K562 (cell line): ENCODE results near the gene IMPDH2. TPM values are rescaled to one million over a fixed set of nuclear protein-coding genes. Genes with fewer than 3 reads are reported as not detected.

ENCODE experiments used
- ATAC-seq: fragments of 200-7000 bp; cut with Tn5 transposase; 3 replicates; pipeline ENCODE4 v1.9.1; 2020; ENCODE audit warnings: moderate library complexity
- BruUV-seq: library from RNA; stranded (reverse); fragments of 400-500 nt; replicated peaks from 2 replicates; lab custom pipeline; 2021; lab: Mats Ljungman, UMichigan
- CTCF ChIA-PET: fragments of 300-600 bp; formaldehyde crosslinking; extraction: SDS; loops from one replicate; lab custom pipeline; 2021; ENCODE audit warnings: low intra/inter-chr PET ratio; lab: Yijun Ruan, JAX
- POLR2A ChIA-PET: fragments of 300-600, 350-650 bp; sonication (Branson Sonifier 250); formaldehyde crosslinking; extraction: SDS; loops from one replicate; lab custom pipeline; 2021; ENCODE audit warnings: antibody characterized with exemption, inconsistent platforms; lab: Yijun Ruan, JAX
- DNase-seq, 4 experiments: peaks; one replicate each; pipeline versions ENCODE4 v3.0.0 to v3.0.0-alpha.2; 2011 to 2018; ENCODE audit warnings: low spot score in 3 of 4, mixed read lengths in 3 of 4; ENCODE audit errors: extremely low read depth in 1 of 4
- FAIRE-seq: peaks from 2 replicates; lab custom pipeline; 2011; peaks lifted over from hg19 to GRCh38; lab: Jason Lieb, UNC
- H2AFZ ChIP-seq: 2 replicates; pipeline ENCODE4 v1.6.0; 2011; ENCODE audit warnings: low read depth, low read length, control low read depth, inconsistent platforms
- H3K27ac ChIP-seq: fragments of 200-600 bp; 3 replicates; pipeline ENCODE4 v1.8.0; 2011; ENCODE audit warnings: low read depth, mild to moderate bottlenecking, control low read depth, inconsistent platforms, low read length, moderate library complexity, mixed read lengths; ENCODE audit errors: extremely low read depth
- H3K27me3 ChIP-seq, 2 experiments: fragments of 300-600 bp in 1 of 2; 2 replicates in 1 of 2; 3 replicates in 1 of 2; pipeline versions ENCODE4 v1.6.0 to v1.8.0; 2011; ENCODE audit warnings: inconsistent platforms in 2 of 2, low read length in 2 of 2, mild to moderate bottlenecking in 1 of 2, mixed read lengths in 1 of 2, moderate library complexity in 1 of 2; ENCODE audit not compliant: control insufficient read depth in 2 of 2, insufficient read depth in 2 of 2
- H3K36me3 ChIP-seq: fragments of 300-600 bp; 3 replicates; pipeline ENCODE4 v1.8.0; 2011; ENCODE audit warnings: mild to moderate bottlenecking, low read length, inconsistent platforms; ENCODE audit not compliant: control insufficient read depth, insufficient read depth
- H3K4me1 ChIP-seq, 2 experiments: fragments of 200-600 bp in 1 of 2; replicated peaks in 1 of 2; 2 replicates in 1 of 2; 3 replicates in 1 of 2; pipeline versions ENCODE4 v1.5.1 to v1.8.0; 2011; ENCODE audit warnings: inconsistent platforms in 2 of 2, low read length in 2 of 2, mild to moderate bottlenecking in 1 of 2, mixed read lengths in 1 of 2, moderate library complexity in 1 of 2; ENCODE audit not compliant: control insufficient read depth in 2 of 2, insufficient read depth in 2 of 2
- H3K4me2 ChIP-seq: 2 replicates; pipeline ENCODE4 v1.6.1; 2011; ENCODE audit warnings: low read length, control low read depth, inconsistent platforms, mixed read lengths; ENCODE audit not compliant: insufficient read depth
- H3K4me3 ChIP-seq: fragments of 200-600 bp; sonication (generic), shearing (Covaris generic); 2 replicates; pipeline ENCODE4 v1.5.1; 2016; ENCODE audit warnings: control low read depth, inconsistent platforms
- H3K79me2 ChIP-seq: fragments of 200-600 bp; 3 replicates; pipeline ENCODE4 v1.8.0; 2011; ENCODE audit warnings: low read length, inconsistent platforms; ENCODE audit not compliant: control insufficient read depth, insufficient read depth
- H3K9ac ChIP-seq, 2 experiments: 2 replicates each; pipeline versions ENCODE4 v1.6.0 to v1.6.1; 2011; ENCODE audit warnings: low read depth in 2 of 2, low read length in 2 of 2, control low read depth in 1 of 2, inconsistent platforms in 1 of 2, mild to moderate bottlenecking in 1 of 2, mixed read lengths in 1 of 2; ENCODE audit not compliant: insufficient read depth in 1 of 2
- H3K9me1 ChIP-seq: one replicate; pipeline ENCODE4 v1.6.0; 2011; ENCODE audit warnings: inconsistent platforms, mild to moderate bottlenecking, low read length, moderate library complexity; ENCODE audit not compliant: control insufficient read depth, insufficient read depth
- H3K9me3 ChIP-seq: replicated peaks from 2 replicates; pipeline ENCODE4 v1.5.1; 2011; ENCODE audit warnings: low read depth, low read length, inconsistent platforms; ENCODE audit not compliant: control insufficient read depth, insufficient read depth
- H4K20me1 ChIP-seq: replicated peaks from 2 replicates; pipeline ENCODE4 v1.6.1; 2011; ENCODE audit warnings: low read length, inconsistent platforms, mixed read lengths; ENCODE audit not compliant: control insufficient read depth, insufficient read depth
- ESRRA ChIP-seq: fragments of 450-650 bp; IDR thresholded peaks from 2 replicates; pipeline ENCODE4 v1.6.1; 2014; ENCODE audit warnings: low read depth, mild to moderate bottlenecking, moderate library complexity, borderline replicate concordance
- PURB ChIP-seq: sonication (generic); formaldehyde crosslinking; IDR thresholded peaks from 2 replicates; pipeline ENCODE4 v1.9.0; 2021; ENCODE audit warnings: low read depth, mild to moderate bottlenecking, missing genetic modification reagents
- SETDB1 ChIP-seq: IDR thresholded peaks from one replicate; pipeline ENCODE4 v1.6.1; 2012; ENCODE audit warnings: low read length, control low read depth, inconsistent platforms
- SREBF1 ChIP-seq: fragments of 150-350 bp; IDR thresholded peaks from 2 replicates; pipeline ENCODE4 v1.6.1; 2014; ENCODE audit warnings: antibody characterized with exemption, low read depth, low read length, borderline replicate concordance
- ZFP1 ChIP-seq: fragments of 450-650 bp; formaldehyde crosslinking; IDR thresholded peaks from 2 replicates; pipeline ENCODE4 v1.4.0; 2020; ENCODE audit warnings: mild to moderate bottlenecking, mixed read lengths
- WGBS: fragments of 100-300 bp; shearing (Covaris generic); methylation state at CpG from one replicate; pipeline ENCODE4 v1.1.6; 2016; ENCODE audit warnings: low coverage, mixed read lengths; ENCODE audit not compliant: insufficient coverage; ENCODE audit errors: missing lambda C conversion rate; 5-methylcytosine and 5-hydroxymethylcytosine counted together
- in situ Hi-C: fragments of 300-500 bp; cut with MboI; formaldehyde crosslinking; loops from 4 replicates; pipeline ENCODE4 v1.15.0; 2018; ENCODE audit warnings: inconsistent platforms, mixed read lengths
- intact Hi-C: fragments of 100-400 bp; cut with micrococcal nuclease; formaldehyde crosslinking; loops from 2 replicates; pipeline ENCODE4 v1.14.2; 2022
- polyA plus RNA-seq, 8 experiments: library from polyadenylated mRNA; depleted of rRNA in 4 of 8; stranded (reverse) in 5 of 8; unstranded in 3 of 8; fragments of >200 nt; fragmentation: Nextera tagmentation in 2 of 8; fragmentation: Illumina TruSeq in 1 of 8; extraction: Ambion mirVana in 2 of 8; extraction: Trizol in 1 of 8; gene quantifications; 2 replicates each; pipeline versions ENCODE4 v1.2.1 to v1.2.3, GENCODE V29; 2011 to 2014; ENCODE audit warnings: inconsistent platforms in 1 of 8, missing spikeins in 1 of 8
- total RNA-seq, 7 experiments: library from RNA; depleted of rRNA in 6 of 7; stranded (reverse); fragments of >200 nt in 6 of 7; fragmentation: Illumina TruSeq in 2 of 7; extraction: Trizol in 2 of 7; gene quantifications; 2 replicates each; pipeline versions ENCODE4 v1.2.1 to v1.2.3, GENCODE V29; 2011 to 2021; ENCODE audit warnings: low replicate concordance in 1 of 7
- TF ChIP-seq, protein P1 (sequence below): fragments of 450-650 bp; IDR thresholded peaks from 2 replicates; pipeline ENCODE4 v1.6.1; 2016; ENCODE audit warnings: mild to moderate bottlenecking, moderate library complexity
- TF ChIP-seq, protein P2 (sequence below): fragments of 250-450 bp; sonication (Bioruptor Pico); IDR thresholded peaks from 2 replicates; pipeline ENCODE4 v1.5.0; 2022; ENCODE audit warnings: mild to moderate bottlenecking
- TF ChIP-seq, protein P3 (sequence below): sonication (generic); formaldehyde crosslinking; IDR thresholded peaks from 2 replicates; pipeline ENCODE4 v1.8.0; 2022; ENCODE audit warnings: mild to moderate bottlenecking, low read depth, missing genetic modification reagents

The IMPDH2 gene
- total and polyA plus RNA-seq, 9 of the 15 experiments (the other 6 are each of a cell fraction or from before 2014, with no cell fraction given): 318 to 507 (median 366) TPM

DNA sequence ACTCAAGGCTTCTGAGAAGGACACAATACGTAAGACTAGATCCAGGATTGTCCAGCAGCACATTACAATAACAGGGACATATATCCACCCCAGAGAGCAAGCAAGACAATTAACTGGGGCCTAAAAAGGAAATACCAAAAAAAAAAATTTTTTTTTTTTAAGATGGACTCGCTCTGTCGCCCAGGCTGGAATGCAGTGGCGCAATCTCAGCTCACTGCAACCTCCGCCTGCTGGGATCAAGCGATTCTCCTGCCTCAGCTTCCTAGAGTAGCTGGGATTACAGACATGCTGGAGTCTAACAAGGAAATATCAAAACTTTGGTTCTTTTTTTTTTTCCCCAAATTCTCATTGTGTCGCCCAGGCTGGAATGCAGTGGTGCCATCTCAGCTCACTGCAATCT is 28.8 kb upstream of the IMPDH2 start:
- H3K4me3 ChIP-seq: no peak overlapping the region
- no peak overlapping the region for H3K4me2 ChIP-seq
- H3K4me1 ChIP-seq: peaks cover 3 to 12% of the 10 kb centered on the region in 2 experiments; a peak in 4 of 5 replicates
- no peak for FAIRE-seq
- H3K79me2 ChIP-seq: peaks cover 18% of the 10 kb centered on the region
- no peak overlapping the region for H3K27ac ChIP-seq
- H2AFZ ChIP-seq: no peak overlapping the region
- H3K9ac ChIP-seq: no peak overlapping the region
- intact Hi-C loops: no loop called here
- H3K27me3 ChIP-seq: no peaks in the 10 kb centered on the region
- ATAC-seq: no peak
- ChIA-PET CTCF (no interaction called here), POLR2A (interaction anchor here (0.6 to 1.2 kb wide), 3 partner anchors 32 to 1180 kb away, joined by 3 to 5 read pairs (median 4); no protein-coding TSS in a partner anchor)
- peaks cover 57% of the 10 kb centered on the region; the same call in 2 of the 3 replicates for H3K36me3 ChIP-seq
- H3K9me3 ChIP-seq: no peaks in the 10 kb centered on the region
- BruUV-seq: no TSS peak
- H3K9me1 ChIP-seq: no peaks in the 10 kb centered on the region
- DNase-seq: no peak
- H4K20me1 ChIP-seq: no peaks in the 10 kb centered on the region
- in situ Hi-C loops: no loop called here
- WGBS: 100% methylated on average over 6 of the region's 7 CpGs
- TF ChIP-seq, protein P1, sequence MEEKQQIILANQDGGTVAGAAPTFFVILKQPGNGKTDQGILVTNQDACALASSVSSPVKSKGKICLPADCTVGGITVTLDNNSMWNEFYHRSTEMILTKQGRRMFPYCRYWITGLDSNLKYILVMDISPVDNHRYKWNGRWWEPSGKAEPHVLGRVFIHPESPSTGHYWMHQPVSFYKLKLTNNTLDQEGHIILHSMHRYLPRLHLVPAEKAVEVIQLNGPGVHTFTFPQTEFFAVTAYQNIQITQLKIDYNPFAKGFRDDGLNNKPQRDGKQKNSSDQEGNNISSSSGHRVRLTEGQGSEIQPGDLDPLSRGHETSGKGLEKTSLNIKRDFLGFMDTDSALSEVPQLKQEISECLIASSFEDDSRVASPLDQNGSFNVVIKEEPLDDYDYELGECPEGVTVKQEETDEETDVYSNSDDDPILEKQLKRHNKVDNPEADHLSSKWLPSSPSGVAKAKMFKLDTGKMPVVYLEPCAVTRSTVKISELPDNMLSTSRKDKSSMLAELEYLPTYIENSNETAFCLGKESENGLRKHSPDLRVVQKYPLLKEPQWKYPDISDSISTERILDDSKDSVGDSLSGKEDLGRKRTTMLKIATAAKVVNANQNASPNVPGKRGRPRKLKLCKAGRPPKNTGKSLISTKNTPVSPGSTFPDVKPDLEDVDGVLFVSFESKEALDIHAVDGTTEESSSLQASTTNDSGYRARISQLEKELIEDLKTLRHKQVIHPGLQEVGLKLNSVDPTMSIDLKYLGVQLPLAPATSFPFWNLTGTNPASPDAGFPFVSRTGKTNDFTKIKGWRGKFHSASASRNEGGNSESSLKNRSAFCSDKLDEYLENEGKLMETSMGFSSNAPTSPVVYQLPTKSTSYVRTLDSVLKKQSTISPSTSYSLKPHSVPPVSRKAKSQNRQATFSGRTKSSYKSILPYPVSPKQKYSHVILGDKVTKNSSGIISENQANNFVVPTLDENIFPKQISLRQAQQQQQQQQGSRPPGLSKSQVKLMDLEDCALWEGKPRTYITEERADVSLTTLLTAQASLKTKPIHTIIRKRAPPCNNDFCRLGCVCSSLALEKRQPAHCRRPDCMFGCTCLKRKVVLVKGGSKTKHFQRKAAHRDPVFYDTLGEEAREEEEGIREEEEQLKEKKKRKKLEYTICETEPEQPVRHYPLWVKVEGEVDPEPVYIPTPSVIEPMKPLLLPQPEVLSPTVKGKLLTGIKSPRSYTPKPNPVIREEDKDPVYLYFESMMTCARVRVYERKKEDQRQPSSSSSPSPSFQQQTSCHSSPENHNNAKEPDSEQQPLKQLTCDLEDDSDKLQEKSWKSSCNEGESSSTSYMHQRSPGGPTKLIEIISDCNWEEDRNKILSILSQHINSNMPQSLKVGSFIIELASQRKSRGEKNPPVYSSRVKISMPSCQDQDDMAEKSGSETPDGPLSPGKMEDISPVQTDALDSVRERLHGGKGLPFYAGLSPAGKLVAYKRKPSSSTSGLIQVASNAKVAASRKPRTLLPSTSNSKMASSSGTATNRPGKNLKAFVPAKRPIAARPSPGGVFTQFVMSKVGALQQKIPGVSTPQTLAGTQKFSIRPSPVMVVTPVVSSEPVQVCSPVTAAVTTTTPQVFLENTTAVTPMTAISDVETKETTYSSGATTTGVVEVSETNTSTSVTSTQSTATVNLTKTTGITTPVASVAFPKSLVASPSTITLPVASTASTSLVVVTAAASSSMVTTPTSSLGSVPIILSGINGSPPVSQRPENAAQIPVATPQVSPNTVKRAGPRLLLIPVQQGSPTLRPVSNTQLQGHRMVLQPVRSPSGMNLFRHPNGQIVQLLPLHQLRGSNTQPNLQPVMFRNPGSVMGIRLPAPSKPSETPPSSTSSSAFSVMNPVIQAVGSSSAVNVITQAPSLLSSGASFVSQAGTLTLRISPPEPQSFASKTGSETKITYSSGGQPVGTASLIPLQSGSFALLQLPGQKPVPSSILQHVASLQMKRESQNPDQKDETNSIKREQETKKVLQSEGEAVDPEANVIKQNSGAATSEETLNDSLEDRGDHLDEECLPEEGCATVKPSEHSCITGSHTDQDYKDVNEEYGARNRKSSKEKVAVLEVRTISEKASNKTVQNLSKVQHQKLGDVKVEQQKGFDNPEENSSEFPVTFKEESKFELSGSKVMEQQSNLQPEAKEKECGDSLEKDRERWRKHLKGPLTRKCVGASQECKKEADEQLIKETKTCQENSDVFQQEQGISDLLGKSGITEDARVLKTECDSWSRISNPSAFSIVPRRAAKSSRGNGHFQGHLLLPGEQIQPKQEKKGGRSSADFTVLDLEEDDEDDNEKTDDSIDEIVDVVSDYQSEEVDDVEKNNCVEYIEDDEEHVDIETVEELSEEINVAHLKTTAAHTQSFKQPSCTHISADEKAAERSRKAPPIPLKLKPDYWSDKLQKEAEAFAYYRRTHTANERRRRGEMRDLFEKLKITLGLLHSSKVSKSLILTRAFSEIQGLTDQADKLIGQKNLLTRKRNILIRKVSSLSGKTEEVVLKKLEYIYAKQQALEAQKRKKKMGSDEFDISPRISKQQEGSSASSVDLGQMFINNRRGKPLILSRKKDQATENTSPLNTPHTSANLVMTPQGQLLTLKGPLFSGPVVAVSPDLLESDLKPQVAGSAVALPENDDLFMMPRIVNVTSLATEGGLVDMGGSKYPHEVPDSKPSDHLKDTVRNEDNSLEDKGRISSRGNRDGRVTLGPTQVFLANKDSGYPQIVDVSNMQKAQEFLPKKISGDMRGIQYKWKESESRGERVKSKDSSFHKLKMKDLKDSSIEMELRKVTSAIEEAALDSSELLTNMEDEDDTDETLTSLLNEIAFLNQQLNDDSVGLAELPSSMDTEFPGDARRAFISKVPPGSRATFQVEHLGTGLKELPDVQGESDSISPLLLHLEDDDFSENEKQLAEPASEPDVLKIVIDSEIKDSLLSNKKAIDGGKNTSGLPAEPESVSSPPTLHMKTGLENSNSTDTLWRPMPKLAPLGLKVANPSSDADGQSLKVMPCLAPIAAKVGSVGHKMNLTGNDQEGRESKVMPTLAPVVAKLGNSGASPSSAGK: no peak
- TF ChIP-seq ZFP1 (CRISPR knock-in tag) (no peak), SETDB1 (no peak), ESRRA (no peak), SREBF1 (no peak), PURB (CRISPR knock-in tag) (no peak)
- TF ChIP-seq, protein P2, sequence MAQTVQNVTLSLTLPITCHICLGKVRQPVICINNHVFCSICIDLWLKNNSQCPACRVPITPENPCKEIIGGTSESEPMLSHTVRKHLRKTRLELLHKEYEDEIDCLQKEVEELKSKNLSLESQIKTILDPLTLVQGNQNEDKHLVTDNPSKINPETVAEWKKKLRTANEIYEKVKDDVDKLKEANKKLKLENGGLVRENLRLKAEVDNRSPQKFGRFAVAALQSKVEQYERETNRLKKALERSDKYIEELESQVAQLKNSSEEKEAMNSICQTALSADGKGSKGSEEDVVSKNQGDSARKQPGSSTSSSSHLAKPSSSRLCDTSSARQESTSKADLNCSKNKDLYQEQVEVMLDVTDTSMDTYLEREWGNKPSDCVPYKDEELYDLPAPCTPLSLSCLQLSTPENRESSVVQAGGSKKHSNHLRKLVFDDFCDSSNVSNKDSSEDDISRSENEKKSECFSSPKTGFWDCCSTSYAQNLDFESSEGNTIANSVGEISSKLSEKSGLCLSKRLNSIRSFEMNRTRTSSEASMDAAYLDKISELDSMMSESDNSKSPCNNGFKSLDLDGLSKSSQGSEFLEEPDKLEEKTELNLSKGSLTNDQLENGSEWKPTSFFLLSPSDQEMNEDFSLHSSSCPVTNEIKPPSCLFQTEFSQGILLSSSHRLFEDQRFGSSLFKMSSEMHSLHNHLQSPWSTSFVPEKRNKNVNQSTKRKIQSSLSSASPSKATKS (CRISPR knock-in tag): no peak
- TF ChIP-seq, protein P3, sequence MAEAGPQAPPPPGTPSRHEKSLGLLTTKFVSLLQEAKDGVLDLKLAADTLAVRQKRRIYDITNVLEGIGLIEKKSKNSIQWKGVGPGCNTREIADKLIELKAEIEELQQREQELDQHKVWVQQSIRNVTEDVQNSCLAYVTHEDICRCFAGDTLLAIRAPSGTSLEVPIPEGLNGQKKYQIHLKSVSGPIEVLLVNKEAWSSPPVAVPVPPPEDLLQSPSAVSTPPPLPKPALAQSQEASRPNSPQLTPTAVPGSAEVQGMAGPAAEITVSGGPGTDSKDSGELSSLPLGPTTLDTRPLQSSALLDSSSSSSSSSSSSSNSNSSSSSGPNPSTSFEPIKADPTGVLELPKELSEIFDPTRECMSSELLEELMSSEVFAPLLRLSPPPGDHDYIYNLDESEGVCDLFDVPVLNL (CRISPR knock-in tag): no peak
